Adrenal gland (tissue), 12 donors: ENCODE results near the gene HPSE2. TPM values are rescaled to one million over a fixed set of nuclear protein-coding genes. Genes with fewer than 3 reads are reported as not detected.

ENCODE experiments used
- DNase-seq, 7 donors: peaks; one replicate each; pipeline ENCODE4 v3.0.0-alpha.2; 2019 to 2020
- H3K27ac ChIP-seq, 5 donors: fragments of 200-600 bp; sonication (generic) in 4 of 5; 1 replicate in 3 of 5; 2 replicates in 2 of 5; pipeline versions ENCODE4 v1.5.1 to v1.8.0; 2016 to 2020; ENCODE audit warnings: mild to moderate bottlenecking in 1 of 5
- H3K27me3 ChIP-seq: fragments of 200-600 bp; 2 replicates; pipeline ENCODE4 v1.8.0; 2021
- H3K36me3 ChIP-seq, 2 donors: fragments of 200-600 bp; replicated peaks in 1 of 2; 1 replicate in 1 of 2; 2 replicates in 1 of 2; pipeline versions ENCODE4 v1.5.1 to v1.8.0; 2018 to 2022
- H3K4me1 ChIP-seq, 2 donors: fragments of 200-600 bp; replicated peaks in 1 of 2; 1 replicate in 1 of 2; 2 replicates in 1 of 2; pipeline versions ENCODE4 v1.5.1 to v1.8.0; 2018 to 2021
- H3K4me3 ChIP-seq, 4 donors: fragments of 200-600 bp; sonication (generic) in 3 of 4; one replicate each; pipeline ENCODE4 v1.5.1; 2016 to 2018
- H3K9me3 ChIP-seq, 3 donors: fragments of 200-600 bp; sonication (generic) in 1 of 3; replicated peaks in 1 of 3; 1 replicate in 2 of 3; 2 replicates in 1 of 3; pipeline versions ENCODE4 v1.5.1 to v1.8.0; 2016 to 2021
- CTCF ChIP-seq, 6 experiments: fragments of 450-650 bp in 4 of 6; fragments of 200-600 bp in 2 of 6; sonication (generic) in 1 of 6; IDR thresholded peaks; 1 replicate in 5 of 6; 2 replicates in 1 of 6; pipeline versions ENCODE4 v1.5.1 to v1.8.0; 2016 to 2021; ENCODE audit warnings: antibody characterized with exemption in 6 of 6, mild to moderate bottlenecking in 2 of 6, moderate library complexity in 1 of 6
- POLR2A ChIP-seq, 2 donors: fragments of 450-650 bp; IDR thresholded peaks; one replicate each; pipeline ENCODE4 v1.6.1; 2017; ENCODE audit warnings: antibody characterized with exemption in 2 of 2, mild to moderate bottlenecking in 2 of 2, moderate library complexity in 1 of 2
- WGBS, 4 donors: extraction: QIAGEN DNeasy Blood & Tissue Kit in 2 of 4; methylation state at CpG; one replicate each; pipeline versions ENCODE4 v1.1.5 to v1.1.7; 2013 to 2017; 5-methylcytosine and 5-hydroxymethylcytosine counted together
- intact Hi-C, 2 donors: fragments of 100-400 bp; cut with DNase I; formaldehyde crosslinking; loops; one replicate each; pipeline versions ENCODE4 v1.14.1 to v1.15.0; 2022 to 2023
- polyA plus RNA-seq, 3 donors: library from polyadenylated mRNA; stranded (reverse); fragments of 200-250 nt in 2 of 3; fragments of 350-450 nt in 1 of 3; fragmentation: Illumina TruSeq in 1 of 3; extraction: RNeasy Lipid Tissue Mini Kit (QIAGEN cat#74804) in 1 of 3; gene quantifications; one replicate each; pipeline ENCODE4 v1.2.3, GENCODE V29; 2013 to 2014
- total RNA-seq, 9 donors: library from RNA; depleted of rRNA in 4 of 9; stranded (reverse); fragments of >200 nt in 4 of 9; fragments of 120-200 nt in 1 of 9; fragmentation: NEBNext Ultra II Directional in 1 of 9; extraction: Animal tissue kit (Norgen Biotek cat#: 25700) in 1 of 9; gene quantifications; one replicate each; pipeline versions ENCODE4 v1.1.0 to v1.2.4, GENCODE V29; 2013 to 2023
- donor health status: healthy with polysubstance abuse.
- donor health status: Bipolar disorder and iron deficiency.
- donor health status: DM: yes; HTN: yes; CAD: no.
- donor health status: DM: no; HTN: no; CAD: no.
- donor health status: DM: no; HTN: no; CAD: no.
- donor health status: DM: yes; HTN: yes; CAD: no.

HPSE2 gene
- total and polyA plus RNA-seq, 12 donors, result under 0.01 to 0.16 (median 0.10) TPM; not detected in 9

GRCh38 chr10:98589007-98589406 lies 646.6 kb downstream of the HPSE2 start:
- 66 to 85% (median 68%) methylated on average over 3 of the region's 3 CpGs for WGBS, 4 donors
- Histone ChIP-seq H3K27me3 (no peaks in the 10 kb centered on the region), H3K4me1 (no peaks in the 10 kb centered on the region), H3K9me3 (no peaks in the 10 kb centered on the region), H3K4me3 (no peak overlapping the region), H3K36me3 (no peaks in the 10 kb centered on the region), H3K27ac (peak overlapping the region in 2 of 5 donors; percentile 6 to 32)
- TF ChIP-seq CTCF (IDR thresholded peaks at IDR 0.05) (no peak), POLR2A (IDR thresholded peaks at IDR 0.05) (no peak)
- intact Hi-C loops, result no loop called here
- no peak for DNase-seq

DNA sequence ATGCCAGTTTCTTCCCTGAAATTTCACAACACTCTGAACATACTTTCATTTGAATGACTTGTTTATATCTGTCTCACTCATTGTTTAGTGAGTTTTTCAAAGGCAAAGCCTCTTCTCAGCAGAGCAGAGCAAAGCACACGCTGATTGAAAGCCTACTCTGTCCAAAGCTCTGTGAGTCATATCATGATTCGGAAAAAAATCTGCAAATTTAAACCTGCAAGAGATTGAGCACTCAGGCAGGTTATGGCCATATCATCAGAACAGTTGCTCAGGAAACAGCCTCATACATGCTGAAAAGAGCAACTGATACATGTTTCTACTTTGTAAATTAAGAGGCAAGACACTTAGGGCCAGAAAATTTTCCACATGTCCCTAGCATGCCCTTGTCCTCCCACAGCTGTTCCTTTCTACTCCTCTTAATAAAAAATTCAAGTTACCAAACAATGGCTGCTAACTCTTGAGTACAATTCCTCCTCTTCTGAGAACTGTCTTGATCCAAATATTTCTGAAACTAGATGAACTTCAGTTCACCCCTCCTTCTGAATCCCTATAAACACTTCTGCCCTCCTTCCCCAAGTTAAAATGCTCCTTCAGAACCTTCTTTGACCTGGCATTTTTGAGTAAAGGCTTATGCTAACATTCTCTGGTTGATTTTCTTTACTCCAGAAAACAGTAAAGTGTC lies 648.4 kb downstream of the HPSE2 start:
- intact Hi-C loops, result no loop called here
- no peak overlapping the region for H3K4me3 ChIP-seq
- TF ChIP-seq CTCF (IDR thresholded peaks at IDR 0.05) (no peak), POLR2A (IDR thresholded peaks at IDR 0.05) (no peak)
- peak overlapping the region in 2 of 5 donors; percentile 6 to 71 for H3K27ac ChIP-seq
- no peaks in the 10 kb centered on the region for H3K4me1 ChIP-seq
- 26 to 47% (median 33%) methylated on average over 2 of the region's 2 CpGs for WGBS, 4 donors
- no peaks in the 10 kb centered on the region for H3K27me3 ChIP-seq
- no peaks in the 10 kb centered on the region for H3K36me3 ChIP-seq
- DNase-seq, result no peak
- H3K9me3 ChIP-seq, result no peaks in the 10 kb centered on the region

- WGBS, 4 donors, result 44 to 51% (median 50%) methylated on average over 2 of the region's 2 CpGs
- H3K27ac ChIP-seq, result no peak overlapping the region
- no peak overlapping the region for H3K4me3 ChIP-seq
- H3K27me3 ChIP-seq, result no peaks in the 10 kb centered on the region
- DNase-seq, result no peak
- no peaks in the 10 kb centered on the region for H3K4me1 ChIP-seq
- no peaks in the 10 kb centered on the region for H3K9me3 ChIP-seq
- no peaks in the 10 kb centered on the region for H3K36me3 ChIP-seq
- no peak for TF ChIP-seq CTCF (IDR thresholded peaks at IDR 0.05)
- no peak for TF ChIP-seq POLR2A (IDR thresholded peaks at IDR 0.05)
- intact Hi-C loops, result no loop called here
Measured at GRCh38 chr10:98586096-98586495, 649.6 kb downstream of the HPSE2 start.

- no peak overlapping the region for H3K4me3 ChIP-seq
Measured at GRCh38 chr10:98582363-98582762, 653.3 kb downstream of the HPSE2 start.

More at GRCh38 chr10:98582363-98582762, 653.3 kb downstream of the HPSE2 start:
- no peaks in the 10 kb centered on the region for H3K27me3 ChIP-seq
- no peak overlapping the region for H3K27ac ChIP-seq
- no peak for TF ChIP-seq POLR2A (IDR thresholded peaks at IDR 0.05)
- no peak for TF ChIP-seq CTCF (IDR thresholded peaks at IDR 0.05)
- WGBS, 4 donors, result 36 to 71% (median 46%) methylated on average over 2 of the region's 2 CpGs
- H3K4me1 ChIP-seq, result no peaks in the 10 kb centered on the region
- intact Hi-C loops, result no loop called here
- no peaks in the 10 kb centered on the region for H3K36me3 ChIP-seq
- H3K9me3 ChIP-seq, result no peaks in the 10 kb centered on the region
- no peak for DNase-seq
